SW480 (cell line): ENCODE measurements around the gene NDUFV1.
"Not testable (repeated sequence)": the region's sequence is repeated elsewhere in the genome, so short reads cannot be mapped to it uniquely, and the experiment has no call there.

Source experiments
- DNase-seq: peaks from one replicate; pipeline ENCODE4 v3.0.0-alpha.2; 2016; ENCODE audit warnings: low spot score

Gene NDUFV1

GRCh38 chr11:67611704-67612587 is 5.2 kb downstream of the NDUFV1 start:
- DNase-seq: no peak

- no peak for DNase-seq
Observed at GRCh38 chr11:67612751-67613150, 6.0 kb downstream of the NDUFV1 start.

DNA sequence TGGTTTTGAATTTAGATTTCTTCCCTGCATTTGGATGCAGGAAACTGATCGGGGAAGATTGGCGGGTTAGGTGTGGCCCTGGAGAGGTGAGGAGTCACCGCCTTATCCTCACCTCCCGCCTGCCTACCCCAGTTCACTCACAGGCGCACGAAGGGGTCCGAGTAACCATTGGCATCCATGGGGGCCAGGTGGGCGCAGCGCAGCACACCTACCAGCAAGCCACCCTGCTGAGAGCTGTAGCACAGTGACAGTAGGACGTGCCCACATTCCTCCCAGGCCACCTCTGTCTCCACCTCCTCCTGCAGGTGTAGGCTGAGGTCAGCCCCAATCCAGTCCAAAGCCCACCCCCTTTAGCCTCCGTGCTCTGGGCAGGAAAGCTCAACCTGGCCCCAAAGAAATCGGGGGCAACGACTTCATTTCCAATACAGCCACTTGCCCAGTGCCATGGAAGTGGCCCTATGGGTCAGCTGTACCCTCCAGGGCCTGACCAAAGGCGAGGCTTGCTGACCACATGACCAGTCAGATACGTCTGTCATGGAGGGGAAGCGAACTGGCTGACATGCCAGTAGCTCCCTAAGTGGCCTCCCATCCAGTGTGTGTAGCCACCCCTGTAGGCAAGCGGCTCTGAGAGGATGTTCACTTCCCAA is 6.7 kb downstream of the NDUFV1 start:
- DNase-seq: no peak

DNA sequence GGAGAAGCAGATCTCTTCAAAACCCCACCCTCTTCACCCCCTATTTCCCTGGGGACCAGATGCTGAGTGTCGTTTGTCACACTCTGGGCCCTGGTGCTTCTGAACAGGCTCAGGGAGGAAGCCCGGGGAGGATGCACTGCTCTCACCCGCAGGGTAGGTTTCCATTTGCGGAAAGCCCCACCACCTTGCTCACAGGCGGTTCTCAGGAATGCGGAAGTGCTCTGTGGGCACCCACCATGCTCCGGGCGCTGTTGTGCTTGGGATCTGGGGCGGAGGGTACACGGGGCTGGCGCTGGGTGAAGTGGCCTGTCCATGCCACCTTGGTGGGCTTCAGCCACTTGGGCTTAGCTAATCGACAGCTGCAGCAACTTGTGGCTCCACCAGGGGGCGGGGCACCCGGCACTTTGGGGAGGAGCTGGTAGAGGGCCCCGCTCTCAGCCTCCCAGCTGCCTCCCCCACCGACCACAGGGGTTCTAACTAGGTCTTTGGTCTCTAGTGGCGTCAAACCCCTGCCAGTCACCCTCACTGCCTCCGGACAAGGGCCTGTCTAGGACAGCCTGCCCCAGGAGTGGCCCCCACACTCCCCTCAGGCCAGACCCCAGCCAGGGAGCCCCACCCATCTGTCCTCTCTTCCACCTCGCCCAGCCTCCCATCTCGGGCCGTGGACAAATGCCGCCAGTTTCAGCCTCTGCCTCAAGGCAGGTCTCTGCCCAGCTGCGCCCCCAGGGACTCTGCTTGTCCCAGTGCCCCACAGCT is 7.4 kb downstream of the NDUFV1 start:
- DNase-seq: peak; percentile 51

DNA sequence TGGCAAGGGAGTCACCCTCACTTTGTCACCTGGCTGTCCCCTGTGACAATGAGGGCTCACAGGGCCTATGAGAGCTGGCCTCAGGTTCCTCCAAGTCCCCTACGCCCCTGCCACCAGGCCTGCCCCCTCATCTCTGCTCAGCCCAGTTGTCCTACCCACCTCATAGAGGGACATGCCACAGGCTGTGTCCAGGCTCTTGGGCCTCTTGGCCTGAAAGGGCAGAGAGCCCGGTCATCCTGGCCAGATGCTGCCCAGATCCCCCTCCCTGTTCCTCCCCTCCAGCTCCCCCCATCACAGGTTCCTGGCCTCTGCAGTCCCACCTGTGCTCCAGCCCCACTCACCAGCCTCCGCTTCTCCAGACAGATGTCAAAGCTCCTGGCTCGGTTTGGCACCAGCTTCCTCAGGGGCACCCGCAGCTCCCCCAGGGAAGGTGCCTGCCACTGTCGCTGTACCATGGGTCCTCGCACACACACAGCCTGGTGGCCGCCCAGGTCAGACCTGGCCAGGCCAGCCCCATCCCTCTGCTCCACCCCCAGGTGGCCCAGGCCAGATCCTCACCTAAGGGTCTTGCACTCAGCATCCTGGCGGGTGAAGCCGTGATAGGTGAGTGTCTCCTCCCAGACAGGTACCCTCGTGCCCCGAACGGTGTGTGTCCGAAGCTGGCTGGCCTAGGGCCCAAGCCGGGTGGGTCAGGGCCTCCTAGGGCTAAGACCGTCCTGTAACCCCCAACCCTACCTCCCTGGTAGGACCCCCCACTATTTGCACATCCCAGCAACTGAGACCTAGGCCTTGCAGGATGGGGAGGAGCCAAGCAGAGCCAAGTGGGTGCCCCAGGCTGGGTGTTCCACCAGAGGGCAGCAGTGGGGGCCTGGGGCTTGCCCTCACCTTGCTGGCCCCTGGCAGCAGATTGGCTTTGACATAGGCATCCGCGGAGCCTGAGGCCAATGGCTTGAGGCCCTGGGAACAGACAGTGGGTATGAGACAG is 8.3 kb downstream of the NDUFV1 start:
- peak; percentile 38 for DNase-seq

DNA sequence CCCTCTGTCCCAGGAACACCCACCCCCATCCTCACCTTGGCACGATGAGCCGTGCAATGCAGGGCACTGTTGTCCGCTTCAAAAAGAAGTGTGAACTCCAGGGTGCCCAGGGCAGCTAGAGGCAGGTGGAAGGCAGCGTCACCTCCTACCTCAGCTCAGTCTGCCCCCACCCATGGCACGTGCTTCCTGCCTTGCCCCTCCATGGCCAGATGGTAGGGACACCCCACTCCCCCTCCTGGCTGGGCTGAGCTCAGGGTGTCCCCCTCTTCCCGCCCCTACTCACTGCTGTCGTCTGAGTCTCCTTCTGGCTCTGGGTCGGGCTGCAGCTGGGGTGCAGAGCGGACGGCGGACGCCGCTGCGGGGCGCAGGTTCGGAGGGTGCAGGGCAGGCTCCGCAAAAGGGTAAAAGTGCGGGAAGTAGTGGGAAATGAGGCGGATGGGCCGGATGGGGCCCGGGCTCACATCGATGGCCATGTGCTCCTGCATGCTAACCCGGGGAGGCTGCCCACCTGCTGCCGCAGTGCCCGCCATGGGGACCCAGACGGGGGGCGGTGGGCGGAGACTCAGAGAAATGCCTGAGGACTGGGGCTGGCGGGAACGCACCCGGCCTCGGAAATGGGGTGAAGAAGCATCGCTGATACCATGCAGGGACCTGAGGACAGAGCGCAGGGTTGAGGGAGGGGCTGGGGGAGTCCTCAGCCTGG is 9.1 kb downstream of the NDUFV1 start:
- DNase-seq: no peak

- no peak for DNase-seq
Observed at GRCh38 chr11:67616431-67617242, 9.9 kb downstream of the NDUFV1 start.

- DNase-seq: no peak
Observed at GRCh38 chr11:67617243-67617953, 10.7 kb downstream of the NDUFV1 start.

- not testable (repeated sequence) for DNase-seq
Observed at GRCh38 chr11:67618901-67619659, 12.3 kb downstream of the NDUFV1 start.

- DNase-seq: not testable (repeated sequence)
Observed at GRCh38 chr11:67619683-67620618, 13.2 kb downstream of the NDUFV1 start.

- DNase-seq: not testable (repeated sequence)
Observed at GRCh38 chr11:67620621-67621020, 13.9 kb downstream of the NDUFV1 start.

DNA sequence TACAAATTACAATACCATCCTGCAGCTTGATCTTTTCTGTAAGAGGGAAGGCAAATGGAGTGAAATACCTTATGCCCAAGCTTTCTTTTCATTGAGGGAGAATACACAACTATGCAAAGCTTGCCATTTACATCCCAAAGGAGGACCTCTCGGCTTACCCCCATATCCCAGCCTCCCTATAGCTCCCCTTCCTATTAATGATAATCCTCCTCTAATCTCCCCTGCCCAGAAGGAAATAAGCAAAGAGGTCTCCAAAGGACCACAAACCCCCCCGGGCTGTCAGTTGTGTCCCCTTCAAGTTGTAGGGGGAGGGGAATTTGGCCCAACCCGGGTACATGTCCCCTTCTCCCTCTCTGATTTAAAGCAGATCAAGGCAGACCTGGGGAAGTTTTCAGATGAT is 15.2 kb downstream of the NDUFV1 start:
- not testable (repeated sequence) for DNase-seq

DNA sequence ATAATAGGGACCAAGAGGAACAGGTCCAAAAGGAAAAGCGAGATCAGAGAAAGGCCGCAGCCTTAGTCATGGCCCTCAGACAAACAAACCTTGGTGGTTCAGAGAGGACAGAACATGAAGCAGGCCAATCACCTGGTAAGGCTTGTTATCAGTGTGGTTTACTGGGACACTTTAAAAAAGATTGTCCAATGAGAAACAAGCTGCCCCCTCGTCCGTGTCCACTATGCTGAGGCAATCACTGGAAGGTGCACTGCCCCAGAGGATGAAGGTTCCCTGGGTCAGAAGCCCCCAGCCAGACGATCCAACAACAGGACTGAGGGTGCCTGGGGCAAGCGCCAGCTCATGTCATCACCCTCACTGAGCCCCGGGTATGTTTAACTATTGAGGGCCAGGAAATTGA is 16.2 kb downstream of the NDUFV1 start:
- DNase-seq: not testable (repeated sequence)

DNA sequence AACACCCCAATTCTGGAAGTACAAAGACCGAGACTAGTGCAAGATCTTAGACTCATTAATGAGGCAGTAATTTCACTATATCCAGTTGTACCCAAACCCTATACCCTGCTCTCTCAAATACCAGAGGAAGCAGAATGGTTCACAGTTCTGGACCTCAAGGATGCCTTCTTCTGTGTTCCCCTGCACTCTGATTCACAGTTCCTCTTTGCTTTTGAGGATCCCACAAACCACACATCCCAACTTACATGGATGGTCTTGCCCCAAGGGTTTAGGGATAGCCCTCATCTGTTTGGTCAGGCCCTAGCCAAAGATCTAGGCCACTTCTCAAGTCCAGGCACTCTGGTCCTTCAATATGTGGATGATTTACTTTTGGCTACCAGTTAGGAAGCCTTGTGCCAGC is 17.1 kb downstream of the NDUFV1 start:
- not testable (repeated sequence) for DNase-seq

- not testable (repeated sequence) for DNase-seq
Observed at GRCh38 chr11:67626131-67626833, 19.5 kb downstream of the NDUFV1 start.

DNA sequence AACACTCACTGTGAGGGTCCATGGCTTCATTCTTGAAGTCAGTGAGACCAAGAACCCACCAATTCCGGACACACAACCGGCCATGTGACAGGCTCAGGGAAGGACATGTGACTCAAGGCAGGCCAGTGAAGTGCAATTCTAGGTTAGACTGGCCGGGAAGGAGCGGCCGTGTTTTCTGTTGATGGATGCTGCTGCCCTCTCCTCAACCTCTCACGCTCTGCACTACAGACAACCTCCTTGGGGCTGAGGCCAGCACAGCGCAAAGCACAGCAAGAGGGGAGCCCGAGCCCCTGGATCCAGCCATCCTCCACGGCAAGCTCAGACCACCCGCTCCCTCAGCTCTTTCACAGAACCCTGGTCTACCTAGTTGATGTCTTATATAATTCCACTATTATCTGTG is 20.2 kb downstream of the NDUFV1 start:
- no peak for DNase-seq

- no peak for DNase-seq
Observed at GRCh38 chr11:67627441-67627811, 20.7 kb downstream of the NDUFV1 start.
